Activated naive CD4-positive, alpha-beta T cell treated with anti-CD3 and anti-CD28 coated beads, Interleukin-2, amount 50 U/mL, for 16 hours (primary cell): ENCODE results near the gene SPA17.

Source experiments
- DNase-seq: peaks from one replicate; pipeline ENCODE4 v3.0.0-alpha.2; 2020

SPA17 gene

DNA sequence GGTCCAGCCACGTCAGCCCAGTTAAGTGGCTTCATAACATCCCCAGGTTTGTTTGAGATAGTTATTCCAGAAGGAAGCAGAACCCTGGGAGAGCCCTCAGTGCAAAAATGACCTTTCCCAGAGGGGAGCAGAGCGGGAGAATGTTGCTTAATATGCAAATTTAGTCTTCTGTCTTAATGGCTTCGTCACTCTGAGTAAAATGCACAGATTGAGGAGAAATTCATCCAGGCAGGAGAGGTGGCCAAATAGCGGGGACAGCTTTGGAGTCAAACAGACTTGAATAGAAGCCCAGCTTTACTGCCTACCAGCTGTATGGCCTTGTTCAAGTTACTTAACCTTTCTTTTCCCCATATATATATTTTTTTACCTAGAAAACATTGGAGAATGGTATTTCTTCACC, 53.8 kb downstream of the SPA17 start:
- no peak for DNase-seq

DNA sequence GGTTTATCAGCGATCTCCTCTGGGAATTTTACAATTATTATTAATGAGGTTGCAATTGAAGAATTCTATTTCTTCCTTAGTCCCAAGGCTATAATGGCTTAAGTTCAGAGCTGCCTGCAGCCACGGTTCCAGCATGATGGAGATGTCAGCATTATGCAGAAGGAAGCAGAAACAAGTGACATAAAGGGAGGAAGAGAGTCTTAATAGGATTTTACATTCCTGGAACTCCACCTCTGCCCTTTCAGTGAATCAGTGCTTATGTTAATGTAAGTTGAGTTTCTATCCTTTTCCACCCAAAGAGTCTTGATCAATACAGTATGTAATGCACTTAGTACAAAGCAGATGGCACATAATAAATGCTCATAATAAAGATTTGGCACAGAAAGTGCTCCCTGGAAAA, 54.4 kb downstream of the SPA17 start:
- no peak for DNase-seq

DNA sequence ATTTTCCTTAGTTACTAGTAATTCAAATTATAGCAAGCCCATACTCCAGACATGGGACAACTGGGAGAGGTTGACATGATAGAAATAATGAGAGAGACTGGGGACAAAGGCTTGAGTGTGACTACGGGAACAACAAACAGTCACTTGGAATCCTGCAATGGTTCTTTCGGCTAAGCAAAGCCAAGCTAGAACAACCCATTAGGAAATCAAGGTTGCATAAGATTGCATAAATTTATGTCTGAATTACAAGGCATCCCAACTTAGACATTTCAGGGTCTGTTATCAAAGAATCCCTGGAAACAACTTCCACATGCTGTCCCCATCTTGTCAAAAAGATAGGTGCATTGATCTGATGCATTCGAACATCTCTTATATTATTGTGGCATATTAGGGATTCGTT, 55.9 kb downstream of the SPA17 start:
- no peak for DNase-seq

DNA sequence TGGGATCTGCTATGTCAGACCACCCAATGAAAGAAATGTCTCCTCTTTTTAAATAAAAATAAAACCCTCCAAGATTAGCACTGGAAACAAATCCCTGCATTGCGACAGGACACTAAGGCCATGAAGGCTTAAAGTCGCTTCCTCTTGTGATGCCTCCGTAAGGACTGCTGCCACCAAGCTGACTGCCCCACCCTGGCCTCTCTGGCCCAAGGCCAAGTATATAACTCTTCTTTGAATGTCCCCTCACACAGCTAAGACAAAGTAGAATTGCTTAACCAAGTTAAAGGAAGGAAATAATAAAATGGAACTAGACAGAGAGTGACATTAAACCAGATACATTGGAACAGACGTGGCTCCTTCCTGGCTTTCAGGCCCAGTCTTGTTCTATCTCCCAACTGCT, 58.5 kb downstream of the SPA17 start:
- DNase-seq = no peak

DNA sequence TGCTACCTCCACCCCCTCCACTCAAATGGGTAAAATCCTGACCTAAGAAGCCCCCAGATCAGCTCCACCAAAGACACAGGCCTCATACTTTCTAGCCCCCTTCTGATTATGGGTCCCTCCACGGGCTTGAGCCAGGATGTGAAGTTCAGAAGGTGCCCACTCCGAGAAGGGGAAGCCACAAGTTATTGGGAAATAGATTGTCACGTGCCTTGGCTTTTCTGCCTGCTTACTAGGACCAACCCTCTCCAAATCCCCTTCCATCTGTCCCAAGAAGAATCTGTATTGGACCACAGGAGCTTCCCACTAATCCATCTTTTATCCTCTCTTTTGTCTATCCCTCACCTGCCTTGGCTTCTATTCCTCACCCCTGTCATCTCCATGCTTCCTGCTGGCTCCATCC, 63.0 kb downstream of the SPA17 start:
- DNase-seq = no peak

DNA sequence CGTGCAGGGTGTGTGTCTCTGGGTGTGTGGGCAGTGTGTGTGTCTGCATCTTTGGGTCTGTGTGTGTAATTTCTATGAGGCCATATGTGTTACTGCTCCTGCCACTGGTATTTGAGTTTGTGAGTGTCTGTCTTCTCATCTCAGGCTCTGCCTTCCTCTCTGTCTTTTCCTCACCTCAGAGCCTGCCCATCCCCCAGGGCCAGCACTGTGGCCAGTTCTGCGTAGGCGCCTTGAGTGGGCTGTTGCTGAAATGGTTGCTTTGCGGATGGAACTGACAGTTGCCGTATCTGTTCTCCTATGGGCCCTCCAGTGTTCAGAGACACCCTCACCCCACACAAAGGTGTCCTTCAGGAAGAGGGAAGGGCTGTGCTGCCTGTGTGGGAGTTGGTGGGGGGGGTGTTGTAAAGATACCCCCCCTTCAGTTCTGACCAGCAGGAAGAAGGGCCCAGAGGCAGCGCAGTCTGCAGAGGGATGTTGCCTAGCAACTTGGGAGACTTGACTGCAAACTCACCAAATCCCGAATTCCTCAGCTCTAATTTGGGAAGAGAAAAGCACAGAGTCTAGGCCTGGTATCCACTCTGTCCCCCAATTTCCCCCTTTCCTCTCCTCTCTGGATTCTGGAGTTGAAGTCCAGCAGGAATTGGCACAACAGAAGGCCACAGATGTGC, 64.1 kb downstream of the SPA17 start:
- DNase-seq = no peak

DNA sequence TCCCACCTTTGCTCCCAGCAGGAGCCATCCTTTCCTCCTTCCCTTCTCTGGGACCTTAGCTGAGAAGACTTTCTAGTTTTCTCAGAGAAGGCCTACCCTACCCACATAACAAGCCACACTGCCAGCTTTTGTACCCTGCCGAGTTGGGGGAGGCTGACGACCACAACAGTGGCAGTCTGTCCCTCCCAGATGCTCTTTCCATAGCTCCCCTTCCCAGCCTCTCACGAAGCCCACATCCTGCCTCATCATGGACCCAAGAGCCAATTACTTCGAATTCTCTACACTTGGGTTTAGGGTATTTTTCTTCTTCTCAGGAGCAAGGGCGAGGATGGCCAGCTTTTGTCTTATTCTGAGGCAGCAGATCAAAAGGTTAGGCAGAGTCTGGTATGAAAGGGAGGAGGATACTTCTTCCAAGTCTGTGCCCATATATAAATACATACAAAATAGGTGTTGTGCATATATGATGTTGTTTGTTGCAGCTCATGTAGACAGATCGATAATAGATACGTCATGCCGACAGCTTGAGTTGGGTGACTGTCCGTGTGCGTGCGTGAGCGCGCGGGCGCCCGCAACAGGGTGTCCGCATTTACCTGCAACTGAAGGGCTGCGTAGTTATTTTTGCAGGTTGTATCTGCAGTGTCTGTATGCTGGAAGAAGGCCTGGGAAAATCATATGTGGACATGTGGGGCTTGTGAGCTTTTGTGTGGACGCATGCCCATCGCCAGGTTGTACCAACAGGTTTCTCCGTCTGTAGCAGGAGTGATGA, 65.2 kb downstream of the SPA17 start:
- DNase-seq = no peak

DNA sequence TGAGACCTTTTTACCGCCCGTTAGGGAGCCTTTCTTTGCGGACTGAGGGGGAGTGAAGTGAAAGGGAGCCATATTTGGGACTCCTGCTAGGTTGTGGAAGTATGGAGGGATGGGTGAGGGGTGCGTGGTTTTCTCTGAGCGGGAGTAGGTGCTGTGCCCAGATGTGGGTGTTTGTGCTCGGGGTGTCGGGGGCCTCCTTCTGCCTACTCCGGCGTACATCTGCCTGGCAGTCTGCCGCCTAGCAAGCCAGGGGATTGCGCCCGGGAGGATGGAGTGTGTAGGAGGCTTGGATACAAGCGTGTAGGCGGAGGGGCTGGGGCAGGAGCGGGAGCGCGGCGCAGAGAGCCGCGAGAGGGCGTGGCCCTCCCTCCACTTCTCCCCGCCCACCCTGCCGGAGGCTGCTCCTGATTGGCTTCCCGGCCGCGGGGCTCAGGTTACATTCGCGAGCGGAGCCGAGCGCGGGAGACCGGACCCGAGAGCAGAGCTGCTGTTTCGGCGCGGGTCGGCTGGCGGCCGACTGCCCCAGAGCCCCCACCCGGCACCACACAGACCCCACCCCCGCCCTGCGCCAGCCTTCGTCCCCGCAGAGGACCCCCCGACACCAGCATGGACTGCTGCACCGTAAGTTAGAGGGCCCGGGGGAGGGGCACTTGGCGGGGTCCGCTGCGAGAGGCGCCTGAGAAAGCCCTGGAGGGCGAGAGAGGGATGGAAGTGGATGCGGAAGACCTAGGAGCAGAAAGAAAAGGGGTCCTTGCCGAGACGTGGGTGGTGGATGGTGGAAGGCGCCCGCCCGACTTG, 66.0 kb downstream of the SPA17 start, which contains the start of gene NRGN:
Gene NRGN (plus strand): TSS at position 464 of the 798 bp plus-strand sequence. CDS start 143 bp downstream, at position 607.
- DNase-seq = peak; percentile 86

DNA sequence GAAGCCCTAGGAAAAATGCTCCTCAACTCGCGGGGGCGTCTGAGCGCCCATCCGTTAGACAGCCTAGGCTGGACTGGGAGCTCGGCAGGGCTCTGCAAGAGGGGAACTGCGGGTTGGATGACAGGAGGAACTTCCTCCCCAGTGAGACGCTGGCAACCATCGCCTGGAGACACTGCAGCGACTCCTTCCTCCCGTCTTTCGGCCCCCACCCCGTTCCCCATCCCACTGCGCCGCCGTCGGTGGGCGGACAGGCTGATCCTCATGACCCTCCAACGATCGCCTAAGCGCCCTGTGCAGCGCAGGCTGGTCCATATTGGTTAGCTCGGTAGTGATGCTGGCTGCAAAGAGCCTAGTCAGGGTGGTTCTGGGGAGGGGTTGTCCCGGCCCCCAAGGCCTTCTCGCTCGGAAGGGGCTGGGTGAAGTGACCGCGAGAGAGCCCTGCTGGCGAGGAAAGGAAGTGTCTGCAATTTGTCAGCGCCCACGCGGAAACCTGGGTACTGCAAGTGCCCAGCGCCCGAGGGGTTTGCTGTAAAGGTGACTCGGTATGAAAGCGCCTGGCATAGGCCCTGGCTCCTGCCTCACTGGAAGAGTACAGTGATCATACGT, 66.7 kb downstream of the SPA17 start:
- DNase-seq = peak; percentile 65

DNA sequence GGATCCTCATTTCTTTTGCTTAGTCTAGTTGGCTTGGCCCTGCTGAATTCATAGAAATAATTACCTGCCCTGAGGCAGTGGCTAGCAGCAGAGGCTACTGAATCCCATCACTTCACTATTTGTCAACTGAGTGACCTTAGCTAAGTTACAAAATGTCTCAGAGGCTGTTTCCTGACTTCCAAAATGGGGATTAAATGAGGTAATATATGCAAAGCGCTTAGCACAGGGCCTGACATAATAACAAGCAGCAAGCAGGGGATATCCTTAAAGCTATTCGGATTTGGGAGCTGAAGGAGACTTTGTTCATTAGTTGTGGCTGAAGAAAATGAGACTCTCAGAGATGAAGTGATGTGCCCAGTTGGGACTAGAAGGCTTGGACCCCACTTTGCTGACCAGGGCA, 68.9 kb downstream of the SPA17 start:
- no peak for DNase-seq

DNA sequence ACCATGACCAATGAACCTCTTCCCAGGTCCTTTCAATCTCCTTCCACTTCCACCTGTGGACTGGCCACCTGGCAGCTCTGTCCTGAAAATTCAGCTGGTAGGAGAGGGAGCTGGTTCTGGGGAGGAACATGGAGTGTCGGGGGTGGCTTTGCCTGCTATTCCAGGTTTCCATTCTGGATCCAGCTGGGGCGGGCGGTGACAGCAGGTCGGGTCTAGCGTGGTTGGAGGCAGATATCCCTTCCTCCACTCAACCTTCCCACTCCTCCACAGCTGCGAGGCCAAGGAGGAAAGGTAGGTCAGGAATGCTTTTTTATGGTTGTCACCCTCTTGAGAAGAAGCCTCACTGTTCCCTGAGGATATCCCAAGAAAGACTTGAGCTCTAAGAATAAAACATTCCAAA, 69.3 kb downstream of the SPA17 start:
- no peak for DNase-seq

DNA sequence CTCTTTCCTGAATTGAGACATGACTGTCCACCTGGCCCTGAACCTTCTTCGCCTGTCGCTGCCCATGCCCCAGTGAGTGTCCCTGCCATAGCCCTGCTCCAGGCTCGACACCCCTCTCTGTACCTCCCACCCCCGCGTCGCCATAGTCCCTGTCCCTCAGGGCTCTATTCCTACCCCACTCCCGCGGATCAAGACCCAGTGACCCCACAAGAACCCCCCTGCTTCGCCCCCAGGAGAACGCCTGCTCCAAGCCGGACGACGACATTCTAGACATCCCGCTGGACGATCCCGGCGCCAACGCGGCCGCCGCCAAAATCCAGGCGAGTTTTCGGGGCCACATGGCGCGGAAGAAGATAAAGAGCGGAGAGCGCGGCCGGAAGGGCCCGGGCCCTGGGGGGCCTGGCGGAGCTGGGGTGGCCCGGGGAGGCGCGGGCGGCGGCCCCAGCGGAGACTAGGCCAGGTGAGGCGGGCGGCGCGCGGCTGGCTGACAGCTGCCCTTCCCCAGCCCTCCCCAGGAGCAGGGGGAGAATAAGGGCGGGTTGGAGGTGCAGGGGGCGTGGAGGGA, 71.6 kb downstream of the SPA17 start:
- DNase-seq = no peak

DNA sequence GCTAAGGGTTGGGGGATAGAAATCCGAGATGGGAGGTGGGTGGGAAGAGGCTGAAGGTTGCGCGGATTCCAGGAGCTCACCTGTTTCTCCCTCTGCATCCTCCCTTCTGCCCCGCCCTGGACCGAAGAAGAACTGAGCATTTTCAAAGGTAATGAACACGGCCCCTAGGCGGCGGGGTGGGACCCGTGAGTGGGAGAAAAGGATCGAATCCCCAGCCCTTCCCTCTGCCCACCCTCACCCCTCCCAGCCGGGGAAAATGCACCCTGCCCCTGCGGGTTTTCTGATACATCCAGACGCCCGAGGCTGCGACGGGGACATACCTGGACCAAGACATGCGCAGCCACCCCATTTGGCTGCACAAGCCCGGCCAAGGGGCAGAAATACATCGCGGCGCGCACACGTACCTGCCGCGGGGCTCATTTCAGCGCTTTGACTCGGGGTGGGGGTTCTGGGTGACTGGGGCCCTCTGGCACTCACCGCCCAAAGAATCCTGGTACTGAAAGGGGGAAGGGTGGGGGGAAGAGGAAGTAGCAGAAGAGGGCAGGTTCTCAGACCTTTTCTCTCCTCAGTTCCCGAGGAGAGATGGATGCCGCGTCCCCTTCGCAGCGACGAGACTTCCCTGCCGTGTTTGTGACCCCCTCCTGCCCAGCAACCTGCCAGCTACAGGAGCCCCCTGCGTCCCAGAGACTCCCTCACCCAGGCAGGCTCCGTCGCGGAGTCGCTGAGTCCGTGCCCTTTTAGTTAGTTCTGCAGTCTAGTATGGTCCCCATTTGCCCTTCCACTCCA, 72.3 kb downstream of the SPA17 start:
- DNase-seq = peak; percentile 41

DNA sequence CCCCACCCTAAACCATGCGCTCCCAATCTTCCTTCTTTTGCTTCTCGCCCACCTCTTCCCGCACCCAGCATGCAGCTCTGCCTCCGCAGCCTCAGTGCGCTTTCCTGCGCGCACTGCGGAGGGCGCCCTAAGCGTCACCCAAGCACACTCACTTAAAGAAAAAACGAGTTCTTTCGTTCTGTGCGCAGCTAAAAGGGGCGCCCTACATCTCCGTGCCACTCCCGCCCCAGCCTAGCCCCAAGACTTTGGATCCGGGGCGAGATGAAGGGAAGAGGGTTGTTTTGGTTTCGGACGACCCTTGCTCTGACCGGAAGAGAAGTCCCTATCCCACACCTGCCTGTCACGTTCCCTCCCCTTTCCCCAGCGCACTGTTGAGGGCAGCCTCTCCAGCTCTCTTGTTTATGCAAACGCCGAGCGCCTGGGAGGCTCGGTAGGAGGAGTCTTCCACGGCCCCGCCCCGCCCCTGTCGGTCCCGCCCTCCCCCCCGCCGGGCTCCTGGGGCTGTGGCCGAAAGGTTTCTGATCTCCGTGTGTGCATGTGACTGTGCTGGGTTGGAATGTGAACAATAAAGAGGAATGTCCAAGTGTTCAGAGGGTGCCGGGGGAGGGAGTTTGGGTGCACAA, 73.0 kb downstream of the SPA17 start:
- DNase-seq = peak; percentile 74
